OCI-LY3 (cell line): ENCODE measurements around the gene HOTAIR.

Experiments
- H2AFZ ChIP-seq: fragments of 200-600, 300-600 bp; shearing (Covaris generic); 2 replicates; pipeline ENCODE4 v1.6.0; 2014; ENCODE audit warnings: antibody characterized with exemption, low read depth, low read length
- H3K27ac ChIP-seq: fragments of 200-600, 300-600 bp; sonication (generic); 2 replicates; pipeline ENCODE4 v1.5.1; 2014; ENCODE audit warnings: mild to moderate bottlenecking, low read length, moderate library complexity, mixed read lengths
- H3K27me3 ChIP-seq: fragments of 200-600, 300-600 bp; sonication (generic); 2 replicates; pipeline ENCODE4 v1.6.1; 2014; ENCODE audit warnings: low read depth, low read length, mixed read lengths
- H3K36me3 ChIP-seq: fragments of 200-600, 300-600 bp; sonication (generic); replicated peaks from 2 replicates; pipeline ENCODE3; 2014; ENCODE audit warnings: low read depth, low read length, mixed read lengths
- H3K4me1 ChIP-seq: fragments of 300-600, 200-600 bp; sonication (generic); 2 replicates; pipeline ENCODE4 v1.6.1; 2014; ENCODE audit warnings: low read length, mixed read lengths
- H3K4me2 ChIP-seq: fragments of 200-600, 300-600 bp; sonication (generic); 2 replicates; pipeline ENCODE4 v1.6.1; 2014; ENCODE audit warnings: low read length, mixed read lengths
- H3K4me3 ChIP-seq: fragments of 300-600, 200-600 bp; sonication (generic); 2 replicates; pipeline ENCODE4 v1.5.1; 2014; ENCODE audit warnings: antibody characterized with exemption, mild to moderate bottlenecking, low read length, moderate library complexity
- H3K79me2 ChIP-seq: fragments of 300-600, 200-600 bp; shearing (Covaris generic); 2 replicates; pipeline ENCODE4 v1.6.1; 2014; ENCODE audit warnings: mild to moderate bottlenecking, low read length, mixed read lengths
- H3K9ac ChIP-seq: fragments of 300-600, 200-600 bp; shearing (Covaris generic); 2 replicates; pipeline ENCODE4 v1.6.0; 2014; ENCODE audit warnings: mild to moderate bottlenecking, low read length, moderate library complexity
- H3K9me3 ChIP-seq: fragments of 200-600, 300-600 bp; shearing (Covaris generic); 2 replicates; pipeline ENCODE4 v1.6.1; 2014; ENCODE audit warnings: low read length, mixed read lengths; ENCODE audit not compliant: insufficient read depth
- H4K20me1 ChIP-seq: fragments of 200-600, 300-600 bp; sonication (generic); 2 replicates; pipeline ENCODE4 v1.6.1; 2016; ENCODE audit warnings: low read length, mixed read lengths; ENCODE audit not compliant: insufficient read depth
- EZH2phosphoT487 ChIP-seq: fragments of 200-600 bp; shearing (Covaris generic); IDR thresholded peaks from 2 replicates; pipeline ENCODE4 v1.6.1; 2018; ENCODE audit warnings: antibody characterized with exemption, mixed run types, low read depth
- TF ChIP-seq, protein P1 (sequence below): fragments of 200-600, 300-600 bp; sonication (generic); IDR thresholded peaks from 2 replicates; pipeline ENCODE4 v1.5.1; 2014; ENCODE audit warnings: antibody characterized with exemption, low read length, low read depth

The HOTAIR gene

GRCh38 chr12:53963434-53964314 lies 11.1 kb downstream of the HOTAIR start:
- H3K9me3 ChIP-seq = no peaks in the 10 kb centered on the region
- no peak overlapping the region for H3K27ac ChIP-seq
- peaks cover 11% of the 10 kb centered on the region for H3K27me3 ChIP-seq
- no peaks in the 10 kb centered on the region for H3K79me2 ChIP-seq
- H4K20me1 ChIP-seq = no peaks in the 10 kb centered on the region
- no peak overlapping the region for H3K4me3 ChIP-seq
- no peak overlapping the region for H2AFZ ChIP-seq
- H3K9ac ChIP-seq = no peak overlapping the region
- H3K4me2 ChIP-seq = 0 out of 2 replicates have a peak overlapping the region, but pooled peaks have one; percentile 18
- H3K36me3 ChIP-seq = no peaks in the 10 kb centered on the region
- H3K4me1 ChIP-seq = peaks cover 3% of the 10 kb centered on the region; the same call in 1 of the 2 replicates
- no peak for TF ChIP-seq EZH2phosphoT487
- TF ChIP-seq, protein P1, sequence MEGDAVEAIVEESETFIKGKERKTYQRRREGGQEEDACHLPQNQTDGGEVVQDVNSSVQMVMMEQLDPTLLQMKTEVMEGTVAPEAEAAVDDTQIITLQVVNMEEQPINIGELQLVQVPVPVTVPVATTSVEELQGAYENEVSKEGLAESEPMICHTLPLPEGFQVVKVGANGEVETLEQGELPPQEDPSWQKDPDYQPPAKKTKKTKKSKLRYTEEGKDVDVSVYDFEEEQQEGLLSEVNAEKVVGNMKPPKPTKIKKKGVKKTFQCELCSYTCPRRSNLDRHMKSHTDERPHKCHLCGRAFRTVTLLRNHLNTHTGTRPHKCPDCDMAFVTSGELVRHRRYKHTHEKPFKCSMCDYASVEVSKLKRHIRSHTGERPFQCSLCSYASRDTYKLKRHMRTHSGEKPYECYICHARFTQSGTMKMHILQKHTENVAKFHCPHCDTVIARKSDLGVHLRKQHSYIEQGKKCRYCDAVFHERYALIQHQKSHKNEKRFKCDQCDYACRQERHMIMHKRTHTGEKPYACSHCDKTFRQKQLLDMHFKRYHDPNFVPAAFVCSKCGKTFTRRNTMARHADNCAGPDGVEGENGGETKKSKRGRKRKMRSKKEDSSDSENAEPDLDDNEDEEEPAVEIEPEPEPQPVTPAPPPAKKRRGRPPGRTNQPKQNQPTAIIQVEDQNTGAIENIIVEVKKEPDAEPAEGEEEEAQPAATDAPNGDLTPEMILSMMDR = no peak

GRCh38 chr12:53963005-53963404 lies 11.7 kb downstream of the HOTAIR start:
- Histone ChIP-seq H3K4me2 (no peak overlapping the region), H3K27ac (no peak overlapping the region), H3K9ac (no peak overlapping the region), H3K4me1 (peaks cover 3% of the 10 kb centered on the region; the same call in 1 of the 2 replicates), H4K20me1 (no peaks in the 10 kb centered on the region), H2AFZ (no peak overlapping the region), H3K9me3 (no peaks in the 10 kb centered on the region), H3K4me3 (no peak overlapping the region), H3K36me3 (no peaks in the 10 kb centered on the region), H3K79me2 (no peaks in the 10 kb centered on the region), H3K27me3 (peaks cover 17% of the 10 kb centered on the region)
- no peak for TF ChIP-seq EZH2phosphoT487
- TF ChIP-seq, protein P1 = no peak

GRCh38 chr12:53961025-53961761 lies 13.6 kb downstream of the HOTAIR start:
- H3K27ac ChIP-seq = no peak overlapping the region
- H3K4me1 ChIP-seq = peaks cover 21% of the 10 kb centered on the region
- H3K9me3 ChIP-seq = no peaks in the 10 kb centered on the region
- H3K79me2 ChIP-seq = no peaks in the 10 kb centered on the region
- H3K9ac ChIP-seq = no peak overlapping the region
- TF ChIP-seq EZH2phosphoT487 = no peak
- TF ChIP-seq, protein P1 = no peak
- no peak overlapping the region for H3K4me3 ChIP-seq
- no peak overlapping the region for H3K4me2 ChIP-seq
- no peaks in the 10 kb centered on the region for H3K36me3 ChIP-seq
- H3K27me3 ChIP-seq = peaks cover 18% of the 10 kb centered on the region
- no peaks in the 10 kb centered on the region for H4K20me1 ChIP-seq
- H2AFZ ChIP-seq = no peak overlapping the region
